OCI-LY7 (cell line): Measurements from ENCODE around the gene PLPP1. TPM values are rescaled to one million over a fixed set of nuclear protein-coding genes. Genes with fewer than 3 reads are reported as not detected.

Source experiments
- BruUV-seq: library from RNA; stranded (reverse); fragments of 400-500 nt; replicated peaks from 2 replicates; lab custom pipeline; 2021; lab: Mats Ljungman, UMichigan
- CTCF ChIA-PET: fragments of 300-600 bp; sonication (Branson Sonifier 250); formaldehyde crosslinking; loops from one replicate; lab custom pipeline; 2022; ENCODE audit warnings: antibody characterized with exemption; ENCODE audit not compliant: unreplicated experiment; lab: Charles Lee
- POLR2A ChIA-PET: fragments of 300-600 bp; sonication (Branson Sonifier 250); formaldehyde crosslinking; loops from one replicate; lab custom pipeline; 2022; ENCODE audit warnings: antibody characterized with exemption; lab: Charles Lee
- DNase-seq: peaks from one replicate; pipeline ENCODE4 v3.0.0-alpha.2; 2015; ENCODE audit warnings: low spot score
- H2AFZ ChIP-seq: fragments of 200-600 bp; sonication (generic), shearing (Covaris generic); 2 replicates; pipeline ENCODE4 v1.6.1; 2014; ENCODE audit warnings: mild to moderate bottlenecking, antibody characterized with exemption, low read length, moderate library complexity
- H3K27ac ChIP-seq: fragments of 200-600 bp; sonication (generic); 2 replicates; pipeline ENCODE4 v1.5.1; 2014; ENCODE audit warnings: mixed run types, low read depth, mild to moderate bottlenecking, moderate library complexity, low read length, inconsistent platforms; ENCODE audit not compliant: poor library complexity, severe bottlenecking
- H3K36me3 ChIP-seq: fragments of 200-600 bp; sonication (generic); 2 replicates; pipeline ENCODE4 v1.6.1; 2014; ENCODE audit warnings: mild to moderate bottlenecking, antibody characterized with exemption, low read length, moderate library complexity, mixed read lengths; ENCODE audit not compliant: insufficient read depth
- H3K4me1 ChIP-seq: fragments of 200-600 bp; sonication (generic); 2 replicates; pipeline ENCODE4 v1.5.1; 2014; ENCODE audit warnings: mild to moderate bottlenecking, low read length; ENCODE audit not compliant: insufficient read depth, poor library complexity, severe bottlenecking
- H3K4me2 ChIP-seq: fragments of 200-600 bp; sonication (generic); 2 replicates; pipeline ENCODE4 v1.6.1; 2014; ENCODE audit warnings: mild to moderate bottlenecking, low read length
- H3K4me3 ChIP-seq: fragments of 200-600 bp; sonication (generic); 2 replicates; pipeline ENCODE4 v1.5.1; 2014; ENCODE audit warnings: mild to moderate bottlenecking, low read depth, low read length; ENCODE audit not compliant: poor library complexity, severe bottlenecking
- H3K79me2 ChIP-seq: fragments of 200-600 bp; sonication (generic); 2 replicates; pipeline ENCODE4 v1.6.1; 2016; ENCODE audit warnings: low read depth, mild to moderate bottlenecking, low read length, moderate library complexity, mixed read lengths; ENCODE audit not compliant: insufficient read depth
- H3K9me2 ChIP-seq: fragments of 200-600 bp; sonication (generic); 2 replicates; pipeline ENCODE4 v1.6.1; 2016; ENCODE audit warnings: mild to moderate bottlenecking, low read length, mixed read lengths; ENCODE audit not compliant: insufficient read depth
- H3K9me3 ChIP-seq: fragments of 200-600 bp; sonication (generic); 2 replicates; pipeline ENCODE4 v1.6.1; 2014; ENCODE audit warnings: mild to moderate bottlenecking, mixed run types, low read length, mixed read lengths
- H4K20me1 ChIP-seq: fragments of 200-600 bp; sonication (generic); 2 replicates; pipeline ENCODE4 v1.6.1; 2014; ENCODE audit warnings: mild to moderate bottlenecking, antibody characterized with exemption, low read length, moderate library complexity, mixed read lengths; ENCODE audit not compliant: insufficient read depth
- CTCF ChIP-seq: fragments of 200-600 bp; sonication (generic); conservative IDR thresholded peaks from 2 replicates; pipeline ENCODE4 v1.5.1; 2014; ENCODE audit warnings: mild to moderate bottlenecking, antibody characterized with exemption, low read length, moderate library complexity, mixed read lengths
- EZH2phosphoT487 ChIP-seq: fragments of 200-600 bp; sonication (generic); IDR thresholded peaks from 2 replicates; pipeline ENCODE4 v1.6.1; 2018; ENCODE audit warnings: low read depth, borderline replicate concordance, mild to moderate bottlenecking, mixed run types, antibody characterized with exemption, low read length, moderate library complexity, mixed read lengths
- intact Hi-C: fragments of 100-400 bp; cut with micrococcal nuclease; formaldehyde crosslinking; loops from one replicate; pipeline ENCODE4 v1.10.0; 2022; ENCODE audit not compliant: unreplicated experiment
- total RNA-seq, 2 experiments: library from RNA; depleted of rRNA in 1 of 2; stranded (reverse); fragments of >200 nt in 1 of 2; shearing (Covaris generic) in 1 of 2; gene quantifications; 2 replicates each; pipeline ENCODE4 v1.2.3, GENCODE V29; 2014 to 2022

The PLPP1 gene
- total RNA-seq, 2 experiments from 2014 or later, result 2.3 to 6.8 TPM

GRCh38 chr5:55568654-55569512 is 34.1 kb upstream of the PLPP1 start:
- Histone ChIP-seq H3K4me3 (no peak overlapping the region), H4K20me1 (no peaks in the 10 kb centered on the region), H3K9me3 (no peaks in the 10 kb centered on the region), H3K4me2 (no peak overlapping the region), H3K9me2 (no peaks in the 10 kb centered on the region), H3K4me1 (no peaks in the 10 kb centered on the region), H3K79me2 (no peaks in the 10 kb centered on the region), H3K27ac (no peak overlapping the region), H3K36me3 (no peaks in the 10 kb centered on the region), H2AFZ (no peak overlapping the region)
- TF ChIP-seq EZH2phosphoT487 (no peak), CTCF (no peak)
- ChIA-PET POLR2A (interaction anchor here (0.6 kb wide), 1 partner anchor 416 kb away, joined by 3 read pairs; no protein-coding TSS in a partner anchor), CTCF (no interaction called here)
- no TSS peak for BruUV-seq
- intact Hi-C loops, result no loop called here
- no peak for DNase-seq

DNA sequence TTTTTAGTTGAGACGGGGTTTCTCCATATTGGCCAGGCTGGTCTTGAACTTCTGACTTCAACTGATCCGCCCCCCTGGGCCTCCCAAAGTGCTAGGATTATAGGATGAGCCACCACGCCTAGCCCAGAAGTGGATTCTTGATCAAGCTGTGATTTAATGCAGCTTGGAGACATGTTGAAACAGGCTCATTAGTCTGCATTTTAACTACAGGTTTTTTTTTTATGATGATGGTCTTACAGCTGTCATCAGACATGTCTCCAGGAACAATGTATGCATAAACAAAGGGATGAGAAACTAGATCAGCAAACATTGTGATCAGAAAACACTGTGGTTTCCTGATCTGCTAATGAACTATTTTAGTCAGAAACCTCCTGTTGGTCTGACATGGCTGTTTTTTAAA is 30.0 kb upstream of the PLPP1 start:
- no peak for DNase-seq
- Histone ChIP-seq H3K27ac (no peak overlapping the region), H3K9me3 (no peaks in the 10 kb centered on the region), H3K9me2 (no peaks in the 10 kb centered on the region), H3K36me3 (no peaks in the 10 kb centered on the region), H2AFZ (no peak overlapping the region), H4K20me1 (no peaks in the 10 kb centered on the region), H3K4me3 (no peak overlapping the region), H3K4me1 (no peaks in the 10 kb centered on the region), H3K79me2 (no peaks in the 10 kb centered on the region), H3K4me2 (no peak overlapping the region)
- intact Hi-C loops, result no loop called here
- POLR2A ChIA-PET, result interaction anchor here (0.6 to 0.7 kb wide), 3 partner anchors 20 to 912 kb away, joined by 3 read pairs; no protein-coding TSS in a partner anchor
- no peak for TF ChIP-seq EZH2phosphoT487
- TF ChIP-seq CTCF, result no peak
- no TSS peak for BruUV-seq
- CTCF ChIA-PET, result no interaction called here

- Histone ChIP-seq H3K4me1 (no peaks in the 10 kb centered on the region), H3K27ac (no peak overlapping the region), H3K9me2 (no peaks in the 10 kb centered on the region), H3K79me2 (no peaks in the 10 kb centered on the region), H3K9me3 (no peaks in the 10 kb centered on the region), H3K36me3 (no peaks in the 10 kb centered on the region), H3K4me3 (no peak overlapping the region), H4K20me1 (no peaks in the 10 kb centered on the region), H2AFZ (no peak overlapping the region), H3K4me2 (no peak overlapping the region)
- BruUV-seq, result no TSS peak
- CTCF ChIA-PET, result no interaction called here
- intact Hi-C loops, result no loop called here
- POLR2A ChIA-PET, result interaction anchor here (0.6 to 0.7 kb wide), 3 partner anchors 366 to 1120 kb away, joined by 3 to 5 read pairs (median 4); no protein-coding TSS in a partner anchor
- no peak for DNase-seq
- TF ChIP-seq CTCF, result no peak
- no peak for TF ChIP-seq EZH2phosphoT487
Observed at GRCh38 chr5:55558484-55558883, 23.7 kb upstream of the PLPP1 start.
